Fibroblast of upper back skin (primary cell): ENCODE results near the gene ATP5ME.
"Not testable (repeated sequence)": the region's sequence is repeated elsewhere in the genome, so short reads cannot be mapped to it uniquely, and the experiment has no call there.

Experiments used
- DNase-seq: peaks from one replicate; pipeline ENCODE4 v3.0.0-alpha.2; 2013

ATP5ME gene

GRCh38 chr4:683247-683897 lies 9.3 kb upstream of the ATP5ME start:
- DNase-seq, result no peak

DNA sequence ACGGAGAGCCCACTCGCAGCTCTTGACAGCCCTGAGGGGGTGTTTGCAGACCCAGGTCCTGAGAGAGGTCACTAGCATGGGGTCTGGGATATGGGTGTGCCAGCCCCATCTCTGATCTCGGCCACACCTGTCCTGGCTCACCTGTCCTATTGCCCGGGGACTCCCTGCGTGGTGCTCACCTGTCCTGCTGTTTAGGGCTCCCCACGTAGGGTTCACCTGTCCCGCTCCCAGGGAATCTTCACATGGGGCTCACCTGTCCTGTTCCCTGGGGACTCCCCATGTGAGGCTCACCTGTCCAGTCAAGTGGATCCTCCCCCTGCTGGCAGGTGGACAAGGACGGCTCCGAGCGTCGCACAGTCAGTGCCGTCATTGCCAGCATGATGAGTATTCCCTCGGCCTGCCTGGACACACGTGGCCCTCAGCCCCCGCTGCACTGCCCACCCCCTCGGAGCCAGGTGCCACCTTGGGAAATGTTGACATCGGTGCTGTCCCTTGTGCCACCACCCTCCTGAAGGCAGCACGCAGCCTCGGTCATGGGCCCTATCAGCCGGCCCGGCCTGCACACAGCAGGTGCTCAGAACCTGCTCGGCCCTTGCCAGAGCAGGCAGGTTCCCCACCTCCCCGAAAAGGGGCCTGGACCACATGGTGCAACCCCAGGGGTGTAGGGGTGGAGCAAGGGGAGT lies 8.6 kb upstream of the ATP5ME start:
- no peak for DNase-seq

- no peak for DNase-seq
Observed at GRCh38 chr4:681736-682451, 7.8 kb upstream of the ATP5ME start.

DNA sequence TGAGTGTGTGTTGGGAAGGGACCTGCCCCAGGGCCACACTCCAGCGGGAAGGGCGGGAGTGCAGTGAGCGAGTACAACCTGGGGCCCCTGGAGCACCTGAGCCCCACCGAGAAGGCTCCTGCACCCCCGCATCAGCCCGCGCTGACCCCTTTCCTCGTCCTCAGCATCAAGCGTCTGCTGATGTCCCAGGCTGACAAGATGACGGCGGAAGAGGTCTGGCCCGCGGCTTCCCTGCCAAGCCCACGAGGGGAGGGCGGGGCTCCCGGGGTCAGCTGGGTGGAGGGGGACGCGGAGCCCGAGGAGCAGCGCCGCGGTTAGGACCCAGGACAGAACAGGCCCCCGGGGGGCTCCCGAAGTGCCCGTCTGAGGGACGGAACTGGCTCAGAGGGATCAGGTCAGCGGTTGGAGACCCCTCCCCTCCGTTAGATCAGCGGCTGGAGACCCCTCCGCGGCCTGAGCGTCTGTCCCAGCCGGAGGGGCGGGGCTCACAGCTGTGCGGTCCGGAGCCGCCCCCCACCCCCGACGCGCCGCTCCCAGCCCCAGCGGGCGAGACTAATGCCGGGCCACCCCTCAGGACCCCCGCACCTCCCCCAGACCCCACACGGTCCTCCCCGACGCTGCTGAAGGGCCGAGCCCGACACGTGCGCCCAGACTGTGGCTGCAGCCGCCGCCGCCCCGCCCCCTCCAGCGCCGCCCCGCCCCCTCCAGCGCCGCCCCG lies 7.0 kb upstream of the ATP5ME start:
- DNase-seq, result peak; percentile 37

GRCh38 chr4:680551-680927 lies 6.5 kb upstream of the ATP5ME start:
- no peak for DNase-seq

DNA sequence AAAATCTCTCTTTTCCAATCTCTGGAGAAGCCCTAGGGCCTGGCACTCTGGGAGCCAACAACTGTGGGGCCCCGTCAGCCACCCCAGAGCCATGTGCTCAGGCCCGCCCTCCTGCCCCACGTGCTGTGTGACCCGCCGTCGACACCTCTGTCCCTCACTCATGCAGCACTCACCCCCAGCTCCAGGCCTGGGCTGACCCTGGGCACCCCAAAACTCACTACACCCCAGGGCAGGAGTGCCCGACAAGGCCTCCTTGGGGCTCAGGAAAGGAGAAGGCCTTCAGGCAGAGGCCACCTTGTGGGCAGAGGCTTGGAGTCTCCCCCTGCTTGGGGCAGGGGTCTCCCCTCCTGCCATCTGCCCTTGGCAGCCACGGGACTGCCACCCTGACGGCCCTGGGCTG lies 6.0 kb upstream of the ATP5ME start:
- no peak for DNase-seq

GRCh38 chr4:679629-680028 lies 5.6 kb upstream of the ATP5ME start:
- DNase-seq, result no peak

DNA sequence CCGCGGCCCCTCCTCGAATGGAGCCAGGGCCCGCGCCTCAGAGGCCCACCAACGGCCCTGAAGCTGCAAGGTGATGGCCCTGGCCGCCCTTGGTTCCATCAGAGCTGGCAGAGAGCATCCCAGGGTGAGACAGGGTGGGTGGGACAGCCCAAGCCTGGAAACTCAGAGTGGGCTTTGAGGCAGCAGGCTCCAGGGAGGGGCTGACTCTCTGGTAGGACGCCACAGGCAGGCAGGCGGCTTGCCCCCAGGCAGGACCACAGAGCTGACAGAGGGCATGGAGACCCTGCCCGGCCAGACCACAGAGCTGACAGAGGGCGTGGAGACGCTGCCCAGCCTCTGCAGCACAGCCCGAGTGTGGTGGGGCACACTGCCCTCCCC lies 5.0 kb upstream of the ATP5ME start:
- no peak for DNase-seq

- DNase-seq, result no peak
Observed at GRCh38 chr4:678331-679103, 4.4 kb upstream of the ATP5ME start.

GRCh38 chr4:677431-678293 lies 3.6 kb upstream of the ATP5ME start:
- DNase-seq, result no peak

- DNase-seq, result no peak
Observed at GRCh38 chr4:676871-677235, 2.8 kb upstream of the ATP5ME start.

GRCh38 chr4:675980-676870 lies 2.1 kb upstream of the ATP5ME start:
- no peak for DNase-seq

GRCh38 chr4:675036-675882 lies 1.2 kb upstream of the ATP5ME start:
- DNase-seq, result no peak

DNA sequence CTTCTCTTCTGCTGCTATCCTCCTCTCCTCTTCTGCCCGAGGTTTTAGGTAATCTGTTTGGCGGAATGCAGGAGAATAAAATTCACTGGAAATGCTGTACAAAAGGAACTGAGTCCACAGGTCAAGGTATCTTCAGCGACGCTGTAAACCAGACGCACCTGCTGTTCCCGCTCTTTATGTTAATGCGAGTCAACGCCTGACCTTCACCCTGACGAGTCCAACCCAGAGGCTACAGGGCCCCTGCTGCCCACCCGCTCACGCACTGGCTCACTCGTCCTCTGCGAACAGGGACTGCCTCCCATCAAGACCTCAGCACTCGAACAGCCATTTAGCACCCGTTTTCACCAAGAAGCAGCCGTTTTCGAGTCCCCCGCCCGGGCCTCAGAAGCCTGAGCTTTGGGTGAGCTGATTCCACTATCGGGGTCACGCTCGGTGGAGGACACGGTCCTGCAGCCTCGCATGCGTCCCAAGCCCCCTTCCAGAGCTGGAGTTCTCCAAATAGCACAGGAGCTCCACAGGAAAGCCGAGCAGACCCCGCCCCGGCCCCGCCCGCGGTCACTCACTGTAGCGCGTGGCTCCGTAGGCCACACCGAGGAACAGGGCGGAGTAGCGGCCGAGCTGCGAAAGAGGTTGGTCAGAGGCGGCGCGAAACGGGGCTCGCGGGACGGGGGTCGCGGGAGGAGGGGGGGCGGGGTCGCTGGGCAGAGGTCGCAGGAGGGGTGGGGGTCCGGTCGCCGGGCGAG lies 556 bp downstream of the ATP5ME start:
- no peak for DNase-seq

DNA sequence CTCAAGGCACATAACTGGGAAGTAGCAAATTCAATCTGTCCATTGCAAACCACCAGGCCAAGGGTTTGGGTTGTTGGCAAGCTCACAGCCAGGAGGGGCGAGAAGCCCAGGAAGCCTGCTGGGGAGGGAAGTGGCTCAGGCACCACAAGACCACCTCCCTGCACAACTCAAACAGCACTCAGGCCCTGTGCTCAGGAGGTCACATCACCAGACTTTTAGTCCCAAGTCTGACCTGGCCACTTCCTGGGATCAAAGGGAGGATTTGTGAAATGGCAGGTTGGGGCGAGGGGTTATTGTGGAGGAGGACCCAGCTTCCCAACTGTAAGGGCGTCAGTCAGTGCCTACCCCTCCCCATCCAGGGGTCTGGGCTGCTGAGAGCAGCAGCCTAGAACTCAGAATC lies 2.3 kb downstream of the ATP5ME start:
- DNase-seq, result no peak

GRCh38 chr4:669806-670559 lies 4.1 kb downstream of the ATP5ME start:
- not testable (repeated sequence) for DNase-seq

- DNase-seq, result not testable (repeated sequence)
Observed at GRCh38 chr4:668219-668618, 5.9 kb downstream of the ATP5ME start.

GRCh38 chr4:667545-667925 lies 6.5 kb downstream of the ATP5ME start:
- no peak for DNase-seq
